ENCODE measurements around the gene TAGLN3.

- TF ChIP-seq CTCF (IDR thresholded peaks at IDR 0.05) (no peak), POLR2A (IDR thresholded peaks at IDR 0.05) (no peak)
These were observed 5.5 kb downstream of the TAGLN3 start for GRCh38 chr3:112004187-112004586.

Data from testis (tissue), 2 donors.